ENCODE measurements around the gene NDUFS8.
A peak's percentile ranks its signal among the peaks of the same experiment; 100 is the strongest.

The NDUFS8 gene

DNA sequence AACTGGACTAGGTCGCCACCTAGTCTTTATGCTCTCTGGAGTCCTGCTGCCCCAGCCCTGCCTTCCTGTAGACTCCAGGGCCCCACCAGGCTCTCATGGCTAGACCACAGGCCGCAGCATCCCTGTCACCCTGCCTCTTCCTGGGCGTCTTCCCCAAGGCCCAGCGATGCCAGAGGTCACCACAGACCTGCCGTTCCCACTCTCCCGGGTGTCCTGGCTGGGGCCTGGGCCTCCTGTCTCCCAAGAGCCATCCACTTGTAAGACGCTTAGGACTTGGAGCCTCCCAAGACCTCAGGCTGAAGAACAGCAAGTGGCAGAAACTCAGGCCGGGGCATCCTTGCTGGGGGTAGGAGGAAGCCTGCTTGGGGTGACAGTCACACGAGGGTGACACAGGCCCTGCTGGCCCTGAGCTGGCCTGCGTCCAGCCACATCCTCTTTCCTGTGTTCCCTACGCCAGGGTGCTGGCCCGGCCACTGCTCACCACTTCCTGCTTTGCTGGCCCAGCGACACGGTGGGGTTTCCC lies 6.3 kb downstream of the NDUFS8 start:
- peak; percentile 53 for DNase-seq (ENCODE audit: low spot score)

DNA sequence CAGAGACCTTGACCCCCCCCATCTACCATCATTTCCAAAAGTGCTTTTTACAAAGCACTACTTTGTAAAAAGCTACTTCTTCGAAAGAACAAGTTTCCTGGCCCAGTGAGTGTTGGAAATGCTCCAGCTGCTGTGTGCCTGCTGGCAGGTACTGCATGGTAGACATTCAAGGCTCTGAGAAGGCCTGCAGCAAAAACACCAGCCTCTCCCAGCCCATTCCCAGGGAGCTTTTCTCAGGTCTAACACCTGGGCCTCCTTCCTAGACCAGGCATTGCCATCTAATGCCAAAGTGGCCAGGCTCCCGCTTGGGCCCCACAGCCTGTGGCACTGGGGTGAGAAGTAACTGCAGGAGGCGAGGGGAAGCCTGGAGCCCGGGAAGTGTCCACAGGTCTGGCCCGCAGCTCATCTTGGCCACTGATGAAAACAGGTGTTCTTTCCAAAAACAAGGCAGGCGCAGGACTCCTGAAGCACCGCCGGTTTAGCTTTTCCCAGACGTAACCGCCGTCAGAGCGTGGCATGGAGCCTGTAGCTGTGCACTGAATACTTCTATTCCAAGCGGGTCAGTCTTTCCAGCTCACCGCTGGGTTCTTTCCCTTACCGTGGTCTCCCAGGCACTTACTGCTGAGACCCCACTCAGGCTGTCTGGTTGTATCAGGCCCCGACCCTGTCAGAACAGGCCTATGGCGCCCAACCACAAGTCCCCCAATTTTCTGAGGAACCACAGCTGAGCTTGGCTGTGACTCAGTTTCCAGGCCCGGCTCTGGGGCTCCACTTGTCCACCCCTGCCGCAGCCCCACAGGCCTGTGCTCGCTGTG lies 7.1 kb downstream of the NDUFS8 start:
- no peak for DNase-seq (ENCODE audit: low spot score)

DNA sequence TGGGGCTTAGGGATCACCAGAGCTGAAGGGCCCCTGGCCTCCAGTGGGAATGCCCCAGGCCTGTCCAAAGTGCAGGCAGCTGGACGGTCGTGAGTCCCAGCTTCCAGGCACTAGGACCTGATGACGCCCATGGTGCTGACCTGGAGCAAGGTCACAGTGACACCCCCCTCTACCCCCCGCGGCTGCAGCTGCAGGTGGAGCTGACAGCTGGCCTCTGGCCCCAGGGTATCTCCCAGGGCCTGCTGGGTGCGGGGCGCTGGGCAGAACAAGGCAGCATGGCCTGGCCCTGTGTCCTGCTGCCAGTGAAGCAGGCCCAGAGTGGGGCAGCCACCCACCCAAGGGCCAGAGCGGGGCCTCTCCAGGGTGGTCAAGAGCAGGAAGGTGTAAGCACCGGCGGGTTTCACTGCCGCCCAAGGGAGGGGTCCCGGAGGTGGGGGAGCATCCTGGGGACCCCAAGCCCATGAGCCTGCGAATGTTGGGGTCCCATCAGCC lies 7.8 kb downstream of the NDUFS8 start:
- DNase-seq (ENCODE audit: low spot score) = no peak

DNA sequence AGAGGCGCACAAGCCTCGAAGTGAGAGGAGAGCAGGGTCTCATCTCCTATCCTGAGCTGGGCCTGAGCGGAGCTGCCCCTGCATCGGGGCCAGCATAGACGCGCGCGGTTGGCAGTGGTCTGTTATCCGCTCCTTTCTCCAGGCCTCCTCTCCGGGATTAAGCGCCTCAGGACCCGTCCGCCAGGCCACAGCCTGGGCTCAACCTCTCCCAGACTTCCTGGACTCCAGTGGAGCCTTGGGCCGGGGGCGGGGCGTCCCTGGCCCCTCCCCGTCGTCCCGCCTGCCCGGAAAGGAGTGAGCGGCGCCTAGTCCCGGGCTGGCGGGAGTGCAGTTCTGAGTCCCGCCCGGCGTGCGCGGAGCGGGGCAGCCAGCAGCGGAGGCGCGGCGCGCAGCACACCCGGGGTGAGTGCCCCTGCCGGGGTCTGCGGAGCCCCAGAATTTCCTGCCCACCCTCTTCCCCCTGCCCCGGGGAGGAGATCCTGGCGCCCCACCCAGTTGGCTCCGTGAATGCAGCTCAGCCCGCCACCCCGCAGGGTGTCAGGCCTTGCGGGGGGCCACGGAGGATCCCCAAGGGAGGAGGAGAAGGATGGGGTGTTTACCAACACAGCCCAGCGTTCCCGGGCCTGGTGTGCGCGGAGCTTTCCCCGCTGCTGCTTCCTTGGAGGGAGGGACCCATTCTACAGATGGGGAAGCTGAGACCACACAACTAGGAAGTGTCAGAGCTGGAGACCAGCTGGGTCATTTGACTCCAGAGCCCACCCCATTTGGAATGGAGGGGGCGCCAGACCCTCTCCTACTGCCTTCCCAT lies 8.4 kb downstream of the NDUFS8 start, which contains the start of gene TCIRG1:
Gene TCIRG1 (plus strand): TSS at position 308 of the 808 bp plus-strand sequence. CDS start 2,247 bp downstream, outside the sequence.
- peak; percentile 87 for DNase-seq (ENCODE audit: low spot score)

DNA sequence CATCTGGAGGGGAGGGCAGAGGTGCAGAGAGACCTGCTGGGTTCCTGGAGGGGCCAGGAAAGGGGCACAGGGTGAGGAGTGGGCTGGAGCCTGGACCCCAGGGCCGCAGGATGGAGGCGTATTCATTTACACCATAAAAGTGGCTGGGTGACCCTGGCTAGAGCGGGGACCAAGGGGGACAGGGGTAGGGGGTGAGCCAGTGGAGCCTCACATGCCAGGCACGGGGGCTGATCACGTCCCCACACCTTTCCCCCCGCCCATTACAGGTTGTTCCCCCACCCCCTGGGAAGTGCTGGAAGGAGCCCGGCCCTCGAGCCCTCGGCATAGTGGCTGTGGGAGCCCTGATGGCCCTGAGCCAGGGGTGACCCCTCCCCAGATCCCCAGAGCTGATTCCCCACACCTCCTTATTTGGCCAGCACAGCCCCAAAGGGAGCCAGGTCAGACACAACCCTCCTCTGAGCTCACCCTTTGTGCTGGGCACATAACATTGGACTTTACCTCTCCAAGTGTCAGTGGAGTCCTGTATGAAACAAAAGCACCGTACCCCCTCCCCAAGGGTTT lies 9.1 kb downstream of the NDUFS8 start:
- no peak for DNase-seq (ENCODE audit: low spot score)

DNA sequence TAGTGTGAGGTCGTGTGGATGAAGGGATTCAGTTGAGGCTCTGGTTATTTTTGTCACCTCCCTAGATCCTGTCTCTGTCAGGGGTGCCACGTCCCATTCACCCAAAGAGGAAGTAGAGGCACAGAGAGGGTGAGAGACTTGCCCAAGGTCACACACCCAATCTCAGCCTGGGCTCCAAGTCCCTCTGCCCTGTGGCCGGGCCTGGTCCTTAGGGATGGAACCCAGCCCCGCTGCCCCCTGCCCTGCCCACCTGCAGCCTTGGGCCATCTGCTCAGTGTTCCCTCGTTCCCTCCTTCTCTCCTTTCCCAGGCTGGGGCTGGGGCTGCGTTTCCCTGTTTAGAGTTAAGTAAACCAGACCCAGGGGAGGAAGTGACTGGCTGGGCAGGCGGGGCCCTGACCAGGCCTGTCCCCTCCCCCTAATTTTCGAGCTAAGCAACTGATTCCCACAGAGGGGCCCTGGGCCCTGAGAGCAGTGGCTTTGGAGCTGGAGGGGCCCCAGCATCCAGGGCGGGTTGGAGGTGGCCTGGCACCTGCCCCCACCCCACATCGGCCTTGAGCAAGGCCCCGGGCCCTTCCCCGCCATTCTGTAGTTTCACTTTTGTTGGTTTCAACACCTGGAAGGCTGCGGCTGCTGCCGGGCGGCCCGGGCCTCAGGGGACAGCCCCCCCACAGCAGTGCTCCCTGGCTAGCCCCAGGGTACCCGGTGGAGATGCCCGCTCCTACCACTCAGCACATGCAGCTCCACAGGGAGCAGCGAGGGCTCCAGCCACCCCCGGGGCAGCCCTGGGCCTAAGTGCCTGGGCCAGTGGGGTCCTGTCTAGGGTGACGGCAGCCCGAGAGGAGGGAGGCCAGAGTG lies 9.8 kb downstream of the NDUFS8 start:
- DNase-seq (ENCODE audit: low spot score) = peak; percentile 44

DNA sequence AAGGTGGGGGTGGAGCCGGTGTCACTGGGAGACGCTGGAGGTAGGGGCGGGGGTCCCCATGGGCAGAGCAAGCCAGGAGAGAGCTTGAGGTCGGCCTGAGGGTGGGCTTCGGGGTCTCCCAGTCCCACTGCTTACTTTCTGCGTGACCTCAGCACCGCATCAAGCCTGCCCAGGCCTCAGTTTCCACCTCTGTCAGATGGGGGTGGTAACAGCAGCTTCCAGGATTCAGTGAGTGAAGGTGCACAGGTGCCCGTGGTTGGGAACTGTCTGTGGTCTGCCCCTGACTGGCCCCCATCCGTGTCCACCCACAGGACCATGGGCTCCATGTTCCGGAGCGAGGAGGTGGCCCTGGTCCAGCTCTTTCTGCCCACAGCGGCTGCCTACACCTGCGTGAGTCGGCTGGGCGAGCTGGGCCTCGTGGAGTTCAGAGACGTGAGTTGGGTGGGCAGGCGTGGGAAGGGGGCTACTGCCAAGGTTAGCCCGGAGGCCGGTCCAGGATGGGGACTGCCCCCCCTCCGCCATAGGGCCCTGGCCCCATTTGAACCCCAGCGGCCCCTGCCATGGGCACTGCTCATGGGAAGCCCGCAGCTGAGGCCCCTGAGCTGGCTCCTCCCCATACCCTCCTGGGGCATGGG lies 10.6 kb downstream of the NDUFS8 start:
- DNase-seq (ENCODE audit: low spot score) = no peak

DNA sequence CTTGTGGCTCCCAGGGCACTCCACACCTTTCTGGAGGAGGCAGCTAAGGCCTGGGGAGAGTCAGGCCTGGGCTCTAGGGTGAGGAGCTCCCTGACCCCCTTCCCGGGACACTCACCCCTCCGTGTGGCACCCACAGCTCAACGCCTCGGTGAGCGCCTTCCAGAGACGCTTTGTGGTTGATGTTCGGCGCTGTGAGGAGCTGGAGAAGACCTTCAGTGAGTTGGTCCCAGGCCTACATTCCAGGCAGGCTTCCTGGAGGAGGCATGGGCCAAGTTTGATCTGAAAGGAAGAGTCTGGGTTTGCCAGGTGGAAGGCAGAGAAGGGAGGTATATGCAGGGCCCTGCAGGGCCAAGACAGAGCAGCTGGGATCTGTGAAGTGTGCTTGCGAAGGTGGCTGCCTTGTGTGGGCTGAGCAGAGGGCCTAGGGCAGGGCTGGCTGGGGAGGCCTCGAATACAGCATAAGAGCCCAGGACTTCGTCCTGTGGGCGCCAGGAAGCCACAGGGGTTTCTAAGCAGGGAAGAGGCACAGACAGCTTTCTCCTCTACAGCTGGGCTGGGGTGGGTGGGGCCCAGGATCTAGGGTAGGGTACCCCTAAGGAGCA lies 11.2 kb downstream of the NDUFS8 start:
- DNase-seq (ENCODE audit: low spot score) = no peak

DNA sequence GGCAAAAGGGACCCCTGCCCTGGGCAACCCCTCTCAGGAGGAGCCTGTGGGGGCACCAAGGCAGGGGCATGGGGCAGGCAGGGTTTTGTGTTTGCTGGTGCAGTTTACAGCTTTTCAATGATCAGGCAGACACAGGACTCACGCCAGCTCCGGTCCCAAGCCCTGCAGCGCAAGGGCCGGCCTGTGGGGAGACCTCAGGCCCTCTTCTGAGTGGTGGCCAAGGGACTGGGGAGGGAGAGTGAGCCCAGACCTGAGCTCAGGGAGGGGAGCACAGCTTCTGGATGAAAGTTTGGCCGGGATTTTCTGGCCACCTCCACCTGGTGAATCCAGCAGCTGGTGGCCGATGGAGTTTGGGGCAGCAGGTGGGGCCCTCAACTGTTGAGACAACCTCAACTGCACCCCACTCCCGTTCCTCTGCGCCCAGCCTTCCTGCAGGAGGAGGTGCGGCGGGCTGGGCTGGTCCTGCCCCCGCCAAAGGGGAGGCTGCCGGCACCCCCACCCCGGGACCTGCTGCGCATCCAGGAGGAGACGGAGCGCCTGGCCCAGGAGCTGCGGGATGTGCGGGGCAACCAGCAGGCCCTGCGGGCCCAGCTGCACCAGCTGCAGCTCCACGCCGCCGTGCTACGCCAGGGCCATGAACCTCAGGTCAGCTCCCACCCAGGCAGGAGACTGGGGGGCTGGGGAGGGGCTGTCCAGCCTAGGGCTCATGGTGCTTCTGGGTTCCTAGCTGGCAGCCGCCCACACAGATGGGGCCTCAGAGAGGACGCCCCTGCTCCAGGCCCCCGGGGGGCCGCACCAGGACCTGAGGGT lies 11.9 kb downstream of the NDUFS8 start:
- no peak for DNase-seq (ENCODE audit: low spot score)

DNA sequence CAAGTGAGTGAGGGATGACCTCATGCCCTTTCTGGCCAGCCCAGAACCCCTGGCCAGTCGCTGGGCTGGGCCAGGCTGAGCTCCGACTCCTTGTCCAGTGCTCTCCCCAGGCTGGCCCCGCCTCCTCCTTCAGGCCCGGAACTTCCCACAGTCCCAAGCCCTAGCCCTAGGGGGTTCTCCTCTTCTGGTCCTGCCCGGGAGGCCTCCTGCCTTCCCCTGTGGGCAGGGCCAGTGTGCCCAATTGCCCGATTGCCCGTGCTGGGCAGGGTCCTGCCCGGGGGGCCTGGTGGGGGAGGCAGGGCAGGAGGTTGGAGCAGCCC lies 12.5 kb downstream of the NDUFS8 start:
- DNase-seq (ENCODE audit: low spot score) = no peak

DNA sequence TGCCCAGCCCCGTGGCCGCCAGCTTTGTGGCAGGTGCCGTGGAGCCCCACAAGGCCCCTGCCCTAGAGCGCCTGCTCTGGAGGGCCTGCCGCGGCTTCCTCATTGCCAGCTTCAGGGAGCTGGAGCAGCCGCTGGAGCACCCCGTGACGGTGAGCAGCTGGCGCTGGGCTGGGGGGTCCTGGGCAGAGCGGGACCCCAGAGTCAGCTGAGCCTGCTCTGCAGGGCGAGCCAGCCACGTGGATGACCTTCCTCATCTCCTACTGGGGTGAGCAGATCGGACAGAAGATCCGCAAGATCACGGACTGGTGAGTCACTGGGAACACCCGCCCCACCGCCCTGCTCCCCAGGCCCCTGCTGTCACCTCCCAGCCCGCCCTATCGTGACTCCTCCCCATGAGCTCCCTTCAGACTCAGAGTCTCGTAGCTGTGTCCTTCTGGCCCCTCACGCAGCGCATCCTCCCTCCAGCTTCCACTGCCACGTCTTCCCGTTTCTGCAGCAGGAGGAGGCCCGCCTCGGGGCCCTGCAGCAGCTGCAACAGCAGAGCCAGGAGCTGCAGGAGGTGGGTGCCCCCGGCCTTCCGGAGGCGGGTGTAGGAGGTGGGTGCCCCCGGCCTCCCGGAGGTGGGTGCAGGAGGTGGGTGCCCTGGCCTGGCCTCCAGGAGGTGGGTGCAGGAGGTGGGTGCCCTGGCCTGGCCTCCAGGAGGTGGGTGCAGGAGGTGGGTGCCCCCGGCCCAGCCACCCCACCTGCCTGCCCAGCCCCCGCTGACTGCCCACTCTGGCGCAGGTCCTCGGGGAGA lies 13.1 kb downstream of the NDUFS8 start:
- DNase-seq (ENCODE audit: low spot score) = no peak

DNA sequence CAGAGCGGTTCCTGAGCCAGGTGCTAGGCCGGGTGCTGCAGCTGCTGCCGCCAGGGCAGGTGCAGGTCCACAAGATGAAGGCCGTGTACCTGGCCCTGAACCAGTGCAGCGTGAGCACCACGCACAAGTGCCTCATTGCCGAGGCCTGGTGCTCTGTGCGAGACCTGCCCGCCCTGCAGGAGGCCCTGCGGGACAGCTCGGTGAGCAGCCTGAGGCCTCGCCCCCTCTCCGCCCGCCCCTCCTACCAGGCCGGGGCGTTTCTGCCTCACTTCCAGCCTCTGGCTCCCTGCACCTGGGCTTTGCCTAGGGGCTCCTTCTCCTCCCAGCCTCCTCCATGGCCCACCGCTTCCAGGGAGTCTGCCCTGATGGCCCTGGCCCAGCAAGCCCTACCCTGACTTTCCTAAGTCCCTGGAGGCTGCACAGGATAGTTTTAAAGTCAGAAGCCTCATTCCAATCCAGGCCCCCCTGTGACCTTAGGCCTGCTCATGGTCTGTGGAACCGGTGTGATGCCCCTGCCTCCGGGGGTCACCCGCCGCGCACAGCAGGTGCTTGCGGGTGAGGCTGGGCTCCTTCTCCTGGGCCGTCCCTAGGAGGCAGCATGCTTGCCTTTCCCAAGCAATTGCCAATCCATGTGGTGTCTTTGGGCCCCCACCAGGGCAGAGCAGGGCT lies 13.8 kb downstream of the NDUFS8 start:
- DNase-seq (ENCODE audit: low spot score) = no peak

DNA sequence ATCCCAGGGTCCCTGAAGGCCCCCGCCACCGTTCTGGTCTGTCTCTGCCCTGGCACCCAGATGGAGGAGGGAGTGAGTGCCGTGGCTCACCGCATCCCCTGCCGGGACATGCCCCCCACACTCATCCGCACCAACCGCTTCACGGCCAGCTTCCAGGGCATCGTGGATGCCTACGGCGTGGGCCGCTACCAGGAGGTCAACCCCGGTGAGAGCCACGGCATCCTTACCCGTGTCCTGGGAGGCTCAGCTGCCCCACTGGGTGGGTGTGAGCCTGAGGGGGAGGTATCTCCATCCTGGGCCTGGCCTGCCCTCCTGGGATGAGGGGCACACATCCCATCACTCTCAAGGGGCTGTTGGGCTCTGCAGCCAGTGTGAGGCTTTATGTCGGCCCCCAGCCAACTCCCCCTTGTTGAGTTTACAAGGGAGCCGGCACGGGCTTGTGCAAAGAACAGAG lies 14.4 kb downstream of the NDUFS8 start:
- no peak for DNase-seq (ENCODE audit: low spot score)

DNA sequence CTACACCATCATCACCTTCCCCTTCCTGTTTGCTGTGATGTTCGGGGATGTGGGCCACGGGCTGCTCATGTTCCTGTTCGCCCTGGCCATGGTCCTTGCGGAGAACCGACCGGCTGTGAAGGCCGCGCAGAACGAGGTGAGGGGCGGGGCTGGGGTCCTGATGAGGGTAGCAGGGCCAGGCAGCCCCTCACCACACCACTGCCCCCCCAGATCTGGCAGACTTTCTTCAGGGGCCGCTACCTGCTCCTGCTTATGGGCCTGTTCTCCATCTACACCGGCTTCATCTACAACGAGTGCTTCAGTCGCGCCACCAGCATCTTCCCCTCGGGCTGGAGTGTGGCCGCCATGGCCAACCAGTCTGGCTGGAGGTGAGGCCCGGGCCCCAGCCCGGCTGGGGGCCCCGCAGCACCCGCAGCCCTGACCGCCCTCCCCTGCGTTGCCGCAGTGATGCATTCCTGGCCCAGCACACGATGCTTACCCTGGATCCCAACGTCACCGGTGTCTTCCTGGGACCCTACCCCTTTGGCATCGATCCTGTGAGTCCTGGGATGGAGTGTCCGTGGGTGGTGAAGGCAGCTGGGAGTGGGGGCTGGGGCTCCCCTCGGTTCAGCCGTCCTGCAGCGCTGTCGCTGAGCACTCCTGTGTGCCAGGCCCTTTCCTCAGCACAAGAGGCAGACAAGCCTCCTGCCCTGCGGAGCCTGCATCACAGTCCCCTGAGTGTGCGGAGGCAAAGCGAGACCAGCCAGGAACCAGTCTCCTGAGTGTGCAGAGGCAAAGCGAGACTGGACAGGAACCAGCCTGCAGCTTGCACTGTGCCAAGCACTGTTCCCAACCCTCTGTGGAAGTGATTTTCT lies 17.2 kb downstream of the NDUFS8 start:
- no peak for DNase-seq (ENCODE audit: low spot score)

DNA sequence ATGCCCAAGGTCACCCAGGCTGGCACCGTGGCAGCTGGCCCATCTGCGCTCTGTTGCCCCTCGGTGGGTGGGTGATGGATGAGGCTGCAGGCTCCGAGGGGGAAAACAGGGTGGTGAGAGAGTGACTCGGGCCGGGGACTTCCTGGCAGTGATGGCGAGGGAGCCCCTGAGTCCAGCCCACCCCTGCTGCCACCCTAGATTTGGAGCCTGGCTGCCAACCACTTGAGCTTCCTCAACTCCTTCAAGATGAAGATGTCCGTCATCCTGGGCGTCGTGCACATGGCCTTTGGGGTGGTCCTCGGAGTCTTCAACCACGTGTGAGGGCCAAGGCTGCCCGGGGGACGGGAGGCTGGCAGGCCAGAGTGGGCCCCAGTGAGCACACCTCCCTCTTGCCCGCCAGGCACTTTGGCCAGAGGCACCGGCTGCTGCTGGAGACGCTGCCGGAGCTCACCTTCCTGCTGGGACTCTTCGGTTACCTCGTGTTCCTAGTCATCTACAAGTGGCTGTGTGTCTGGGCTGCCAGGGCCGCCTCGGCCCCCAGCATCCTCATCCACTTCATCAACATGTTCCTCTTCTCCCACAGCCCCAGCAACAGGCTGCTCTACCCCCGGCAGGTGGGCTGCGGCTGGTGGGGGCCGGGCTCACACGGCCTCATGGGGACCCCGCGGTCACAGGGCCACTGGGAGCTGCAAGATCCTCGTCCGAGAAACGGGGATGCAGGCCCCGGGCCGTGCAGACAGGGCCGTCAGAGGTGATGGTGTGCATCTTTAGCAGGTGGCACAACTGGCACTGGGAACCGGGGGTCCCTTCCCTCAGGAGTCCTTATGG lies 18.4 kb downstream of the NDUFS8 start:
- DNase-seq (ENCODE audit: low spot score) = no peak
